Kasumi-1 (cell line): Measurements from ENCODE around the gene AHR.

Experiments
- DNase-seq, 2 experiments: peaks; one replicate each; lab custom pipeline; 2025; lab: John Stamatoyannopoulos, UW

AHR gene

DNA sequence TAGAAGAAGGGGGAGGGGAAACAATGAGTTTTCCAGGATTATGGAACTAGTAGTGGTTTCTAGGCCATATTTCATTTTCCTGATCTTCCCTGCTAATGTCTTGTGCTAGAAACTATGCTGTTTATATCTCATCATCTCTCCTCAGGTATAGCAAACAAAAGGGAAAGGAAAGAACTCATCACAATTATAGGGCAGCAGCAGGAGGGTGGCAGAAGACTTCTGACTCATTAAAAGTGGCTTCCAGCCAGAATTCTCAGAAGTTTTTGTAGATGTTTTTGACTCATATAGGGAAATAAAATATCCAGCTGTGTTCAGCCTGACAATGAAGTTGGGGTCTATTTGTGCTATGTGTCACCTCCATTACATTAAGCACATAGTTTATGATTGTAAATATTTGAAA is 6.5 kb downstream of the AHR start:
- DNase-seq = peak in 1 of 2 experiments; percentile 10

DNA sequence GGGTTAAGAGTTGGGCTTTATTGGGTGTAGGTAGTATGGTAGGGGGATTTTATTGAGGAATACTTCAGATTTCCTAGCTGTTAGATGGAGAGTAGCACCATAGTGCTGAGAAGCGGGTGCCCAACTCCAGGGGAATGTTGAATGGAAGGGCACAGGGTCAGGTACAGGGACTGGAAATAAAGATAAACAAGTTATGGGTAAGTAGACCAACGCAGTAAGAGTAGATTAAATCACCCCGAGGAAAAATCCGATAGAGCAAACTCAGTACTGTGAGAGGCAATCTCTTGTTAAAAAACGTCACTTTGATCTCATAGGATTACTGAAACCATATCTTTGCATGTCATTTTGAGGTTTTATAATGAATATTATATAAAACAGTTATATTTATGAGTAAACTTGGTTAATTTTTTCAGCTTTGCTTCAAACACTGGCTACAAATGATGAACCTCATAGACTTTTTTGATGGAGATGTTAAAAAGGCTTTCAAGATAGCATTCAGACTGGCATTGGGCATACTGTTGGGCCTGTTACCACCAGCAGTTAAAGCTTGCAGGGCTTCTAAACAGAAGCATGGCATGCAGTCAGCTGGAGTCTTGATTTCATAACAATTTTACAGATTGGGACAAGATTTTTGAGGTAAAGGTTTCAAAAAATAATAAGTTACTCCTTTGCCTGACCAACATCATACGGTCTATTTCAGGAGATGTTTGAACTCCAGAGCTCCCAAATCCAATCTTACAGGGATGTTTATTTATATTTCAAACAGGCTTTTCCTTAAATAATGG is 7.1 kb downstream of the AHR start:
- DNase-seq = no peak

DNA sequence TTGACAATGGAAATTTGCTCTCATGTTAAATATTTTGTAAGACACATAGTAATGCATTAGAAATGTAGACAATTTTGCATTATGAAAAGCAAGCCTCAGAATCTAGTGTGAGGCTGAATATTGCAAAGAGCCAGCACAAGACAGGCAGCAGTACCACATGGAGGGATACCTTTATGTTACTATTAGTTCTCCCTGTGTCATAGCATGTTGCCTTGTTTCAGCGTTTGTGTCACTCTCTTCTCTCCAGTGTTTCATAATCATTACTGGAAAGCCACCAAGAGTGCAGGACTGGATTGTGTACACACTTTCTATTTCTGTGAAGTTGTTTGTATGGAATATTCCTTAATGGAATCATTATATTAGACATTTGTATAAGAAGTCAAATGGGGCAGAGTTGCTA is 8.5 kb downstream of the AHR start:
- no peak for DNase-seq

DNA sequence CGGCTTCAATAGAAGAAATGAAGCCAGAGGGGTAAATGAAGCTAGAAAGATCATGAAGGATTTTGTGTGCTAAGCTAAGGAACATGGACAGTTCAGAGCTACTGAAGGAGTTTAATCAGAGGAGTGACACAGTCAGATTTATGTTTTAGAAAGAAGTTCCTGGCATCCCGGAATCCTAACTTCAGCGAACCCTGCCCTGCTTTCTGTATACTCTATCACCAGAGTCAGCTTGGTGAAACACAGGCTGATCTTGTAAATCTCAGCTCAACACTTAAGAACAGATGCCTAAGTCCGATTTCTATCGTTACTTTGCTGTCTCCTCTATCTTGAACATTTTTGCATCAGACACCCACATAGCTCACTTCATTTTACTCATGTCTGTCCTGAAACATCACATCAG is 9.1 kb downstream of the AHR start:
- DNase-seq = no peak

- no peak for DNase-seq
Measured at GRCh38 chr7:17307969-17308648, 9.7 kb downstream of the AHR start.

DNA sequence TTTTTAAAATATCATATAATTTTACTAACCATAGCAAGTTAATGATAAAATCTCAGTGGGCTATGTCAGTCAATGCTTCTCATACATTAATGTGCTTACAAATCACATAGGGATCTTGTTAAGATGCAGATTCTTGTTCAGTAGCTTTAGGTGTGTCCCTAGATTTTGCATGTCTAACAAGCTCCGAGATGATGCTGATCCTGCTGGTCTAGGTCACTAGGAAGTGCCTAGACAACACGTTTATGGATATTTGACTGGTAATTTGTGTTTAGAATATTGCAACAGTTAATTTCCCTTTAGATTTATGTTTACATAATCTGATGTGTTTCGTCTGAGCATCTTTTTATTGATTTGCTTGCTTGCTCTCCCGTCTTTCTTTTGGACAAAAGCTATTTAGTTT is 12.7 kb downstream of the AHR start:
- no peak for DNase-seq

- DNase-seq = no peak
Measured at GRCh38 chr7:17311952-17312351, 13.5 kb downstream of the AHR start.

DNA sequence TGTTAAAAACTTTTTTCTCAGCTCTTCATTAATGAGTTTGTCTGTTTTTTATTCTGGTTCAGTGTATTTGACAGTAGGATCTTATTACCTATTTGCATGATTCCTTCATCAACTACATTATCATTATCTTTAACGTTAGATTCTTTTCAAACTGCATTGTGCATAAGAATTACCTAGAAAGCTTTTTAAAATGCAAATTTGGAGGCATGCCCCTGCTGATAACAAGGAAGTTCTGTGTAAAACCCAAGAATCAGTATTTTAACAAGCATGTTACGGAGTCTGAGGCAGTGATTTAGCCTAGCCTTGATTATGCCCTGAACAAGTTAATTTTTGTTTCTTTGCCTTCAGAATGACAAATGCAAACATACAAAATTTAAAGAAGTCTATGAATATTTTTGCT is 14.2 kb downstream of the AHR start:
- no peak for DNase-seq

DNA sequence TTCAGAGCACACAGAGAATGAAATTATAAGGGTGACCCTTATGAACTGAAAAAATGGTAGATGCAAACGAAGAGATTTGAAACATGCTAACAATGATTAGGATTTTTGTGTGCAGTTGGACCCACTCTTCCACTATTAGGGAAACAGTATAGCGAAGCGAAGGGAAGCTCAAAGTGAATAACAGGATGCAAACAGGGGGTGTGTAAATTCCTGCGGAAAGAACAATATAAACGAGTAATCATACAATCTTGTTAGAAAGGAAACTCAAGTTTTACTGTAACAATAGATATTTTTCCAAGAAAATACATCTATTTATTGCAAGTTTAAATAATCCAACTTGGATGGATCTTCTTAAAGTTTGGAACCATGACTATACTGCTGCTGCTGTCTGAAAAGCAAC is 14.7 kb downstream of the AHR start:
- DNase-seq = no peak

GRCh38 chr7:17315974-17316373 is 17.5 kb downstream of the AHR start:
- no peak for DNase-seq

GRCh38 chr7:17318146-17318545 is 19.7 kb downstream of the AHR start:
- DNase-seq = no peak

DNA sequence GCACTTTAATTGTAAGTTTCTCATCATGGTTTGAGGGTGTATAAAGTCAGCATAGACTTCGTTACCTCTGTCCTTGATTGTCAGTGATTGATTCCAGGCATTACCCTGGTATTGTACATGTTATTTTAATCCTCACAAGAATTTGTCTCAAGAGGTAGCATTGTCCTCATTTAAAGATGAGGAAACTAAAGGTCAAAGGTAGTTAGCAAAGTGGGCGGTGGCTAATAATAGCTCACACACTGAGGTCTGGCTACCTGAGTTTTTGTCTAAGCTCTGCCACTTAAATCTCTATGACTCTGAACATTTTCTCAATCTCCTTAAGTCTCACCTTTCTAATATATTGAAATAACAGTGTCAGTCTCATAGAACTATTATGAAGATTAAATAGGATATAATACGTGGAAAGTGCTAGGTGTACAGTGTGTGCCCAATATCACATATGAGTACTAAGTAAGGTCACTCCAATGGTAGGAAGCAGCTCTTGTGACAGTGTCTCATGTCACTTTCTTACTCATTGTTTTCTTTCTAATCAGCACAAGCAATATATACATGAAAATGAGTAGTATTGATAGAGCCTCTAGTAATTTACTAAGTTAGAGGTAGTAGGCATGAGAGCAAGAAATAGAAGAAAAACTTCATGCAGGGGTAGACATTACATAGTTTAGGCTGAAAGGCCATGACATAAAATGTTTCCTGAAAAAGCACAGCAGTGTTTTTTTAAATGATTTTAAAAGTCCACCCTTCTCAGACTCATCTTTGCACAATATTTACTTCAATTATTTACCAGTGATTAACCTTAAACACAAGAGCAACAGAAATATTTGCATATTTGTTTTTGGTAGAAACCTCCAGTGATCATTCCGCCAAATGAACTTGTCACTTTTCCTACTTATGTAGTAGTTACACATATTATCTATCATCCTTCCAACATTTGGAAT is 21.0 kb downstream of the AHR start:
- no peak for DNase-seq

- no peak for DNase-seq
Measured at GRCh38 chr7:17320102-17320497, 21.6 kb downstream of the AHR start.

DNA sequence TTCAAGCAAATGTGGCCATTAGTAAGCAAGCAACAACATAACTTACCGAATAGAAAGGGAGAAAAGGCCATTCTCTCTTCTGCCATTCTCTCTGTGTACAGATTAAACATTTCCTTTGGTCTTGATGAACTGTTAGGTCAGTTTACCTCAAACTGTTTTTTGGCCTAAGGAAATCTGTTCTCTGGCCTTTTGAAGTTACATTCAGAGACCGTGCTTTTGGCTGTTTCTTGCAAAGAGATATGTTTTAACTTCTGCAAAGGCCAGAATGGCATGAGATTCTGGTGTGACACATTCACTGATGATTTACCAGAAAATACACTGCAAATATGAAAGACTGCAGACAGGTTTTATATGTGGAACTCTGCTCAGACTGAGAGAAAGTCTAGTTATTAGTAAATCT is 22.2 kb downstream of the AHR start:
- DNase-seq = no peak

- DNase-seq = no peak
Measured at GRCh38 chr7:17325364-17325763, 26.9 kb downstream of the AHR start.

DNA sequence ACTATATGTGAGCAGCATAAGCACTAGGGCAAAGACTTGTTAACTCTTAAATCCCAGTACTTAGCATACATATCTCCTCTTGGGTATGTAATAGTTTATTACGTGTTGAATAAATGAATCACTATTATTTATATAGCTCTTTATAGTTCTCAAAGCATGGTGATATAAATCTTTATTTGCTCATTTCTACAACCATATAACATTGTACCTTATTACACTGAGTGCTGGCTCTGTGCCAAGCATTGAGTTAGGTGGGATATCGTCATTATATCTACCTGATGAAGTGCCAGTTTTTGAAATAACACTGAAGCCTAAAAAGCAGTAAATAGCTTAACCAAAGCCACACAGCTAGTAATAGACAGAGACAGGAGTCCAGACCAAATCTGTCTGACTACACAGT is 27.9 kb downstream of the AHR start:
- no peak for DNase-seq

DNA sequence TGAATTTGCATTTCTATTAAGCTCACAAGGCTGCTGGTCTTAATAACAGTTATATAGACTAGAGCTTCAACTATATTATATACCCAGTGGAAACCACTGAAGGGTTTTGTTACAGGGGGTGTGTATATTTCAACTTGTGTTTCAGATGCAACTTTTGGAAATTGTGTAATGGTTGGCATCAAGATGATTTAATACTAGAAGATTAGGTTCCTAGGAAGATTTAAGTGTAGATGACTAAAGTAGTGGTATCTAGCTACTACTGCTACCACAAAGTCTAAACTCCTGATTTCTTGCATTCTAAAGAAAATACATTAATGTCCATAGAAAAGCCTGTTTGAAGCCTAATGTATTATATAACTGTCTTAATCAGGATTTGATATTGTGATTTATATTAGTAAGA is 30.2 kb downstream of the AHR start:
- no peak for DNase-seq

- no peak for DNase-seq
Measured at GRCh38 chr7:17329440-17329839, 31.0 kb downstream of the AHR start.

GRCh38 chr7:17331891-17332501 is 33.5 kb downstream of the AHR start:
- DNase-seq = no peak

- no peak for DNase-seq
Measured at GRCh38 chr7:17333221-17333620, 34.8 kb downstream of the AHR start.

DNA sequence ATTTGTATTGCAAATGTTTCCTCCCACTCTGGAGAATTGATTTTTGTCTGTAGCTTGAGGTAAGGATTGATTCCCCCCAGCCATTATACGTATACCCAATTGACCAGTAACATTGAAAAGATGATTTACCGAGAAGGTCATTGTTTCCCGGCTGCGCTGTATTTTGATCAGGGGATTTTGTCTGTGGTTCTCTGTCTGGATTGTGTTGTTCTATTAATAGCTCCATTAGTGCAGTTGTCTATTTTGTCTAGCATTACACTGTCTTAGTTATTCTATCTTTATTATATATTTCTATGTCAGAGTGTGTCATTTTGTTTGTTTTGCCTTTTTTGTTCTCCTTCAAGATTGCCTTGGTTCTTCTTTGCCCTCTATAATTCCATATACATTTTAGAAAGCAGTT is 37.7 kb downstream of the AHR start:
- DNase-seq = no peak

DNA sequence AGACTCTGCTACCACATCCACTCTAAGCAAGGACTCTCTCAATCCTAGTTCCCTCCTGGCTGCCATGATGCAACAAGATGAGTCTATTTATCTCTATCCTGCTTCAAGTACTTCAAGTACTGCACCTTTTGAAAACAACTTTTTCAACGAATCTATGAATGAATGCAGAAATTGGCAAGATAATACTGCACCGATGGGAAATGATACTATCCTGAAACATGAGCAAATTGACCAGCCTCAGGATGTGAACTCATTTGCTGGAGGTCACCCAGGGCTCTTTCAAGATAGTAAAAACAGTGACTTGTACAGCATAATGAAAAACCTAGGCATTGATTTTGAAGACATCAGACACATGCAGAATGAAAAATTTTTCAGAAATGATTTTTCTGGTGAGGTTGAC is 40.7 kb downstream of the AHR start:
- DNase-seq = no peak
